ENCODE data around the gene CLCN3.

The CLCN3 gene

GRCh38 chr4:169644802-169645201 is 24.4 kb downstream of the CLCN3 start:
- TF ChIP-seq CTCF (IDR thresholded peaks at IDR 0.05; ENCODE audit: extremely low read depth, missing control alignments): no peak
- no peak for DNase-seq (ENCODE audit: low spot score)

GRCh38 chr4:169645627-169646026 is 25.2 kb downstream of the CLCN3 start:
- DNase-seq (ENCODE audit: low spot score): no peak
- TF ChIP-seq CTCF (IDR thresholded peaks at IDR 0.05; ENCODE audit: extremely low read depth, missing control alignments): no peak

GRCh38 chr4:169649545-169650226 is 29.3 kb downstream of the CLCN3 start:
- no peak for DNase-seq (ENCODE audit: low spot score)
- TF ChIP-seq CTCF (IDR thresholded peaks at IDR 0.05; ENCODE audit: extremely low read depth, missing control alignments): no peak

GRCh38 chr4:169650227-169650936 is 30.0 kb downstream of the CLCN3 start:
- TF ChIP-seq CTCF (IDR thresholded peaks at IDR 0.05; ENCODE audit: extremely low read depth, missing control alignments): no peak

GRCh38 chr4:169652535-169652934 is 32.2 kb downstream of the CLCN3 start:
- DNase-seq (ENCODE audit: low spot score): no peak

More at GRCh38 chr4:169650227-169650936, 30.0 kb downstream of the CLCN3 start:
- DNase-seq (ENCODE audit: low spot score): no peak

GRCh38 chr4:169655401-169655800 is 35.0 kb downstream of the CLCN3 start:
- no peak for TF ChIP-seq CTCF (IDR thresholded peaks at IDR 0.05; ENCODE audit: extremely low read depth, missing control alignments)

More at GRCh38 chr4:169652535-169652934, 32.2 kb downstream of the CLCN3 start:
- no peak for TF ChIP-seq CTCF (IDR thresholded peaks at IDR 0.05; ENCODE audit: extremely low read depth, missing control alignments)

GRCh38 chr4:169657470-169658107 is 37.2 kb downstream of the CLCN3 start:
- no peak for DNase-seq (ENCODE audit: low spot score)
- TF ChIP-seq CTCF (IDR thresholded peaks at IDR 0.05; ENCODE audit: extremely low read depth, missing control alignments): no peak

More at GRCh38 chr4:169655401-169655800, 35.0 kb downstream of the CLCN3 start:
- DNase-seq (ENCODE audit: low spot score): no peak
